ENCODE data around the gene MBTPS2. TPM values are rescaled to one million over a fixed set of nuclear protein-coding genes. Genes with fewer than 3 reads are reported as not detected.
"Not testable (repeated sequence)": the region's sequence is repeated elsewhere in the genome, so short reads cannot be mapped to it uniquely, and the experiment has no call there.

Gene MBTPS2
- polyA plus RNA-seq (2014; cell fraction: cytosol; rRNA removed) = 8.2 and 8.3 TPM in 2 replicates
- polyA plus RNA-seq (2014; cell fraction: nucleus; rRNA removed) = 3.0 and 5.6 TPM in 2 replicates

DNA sequence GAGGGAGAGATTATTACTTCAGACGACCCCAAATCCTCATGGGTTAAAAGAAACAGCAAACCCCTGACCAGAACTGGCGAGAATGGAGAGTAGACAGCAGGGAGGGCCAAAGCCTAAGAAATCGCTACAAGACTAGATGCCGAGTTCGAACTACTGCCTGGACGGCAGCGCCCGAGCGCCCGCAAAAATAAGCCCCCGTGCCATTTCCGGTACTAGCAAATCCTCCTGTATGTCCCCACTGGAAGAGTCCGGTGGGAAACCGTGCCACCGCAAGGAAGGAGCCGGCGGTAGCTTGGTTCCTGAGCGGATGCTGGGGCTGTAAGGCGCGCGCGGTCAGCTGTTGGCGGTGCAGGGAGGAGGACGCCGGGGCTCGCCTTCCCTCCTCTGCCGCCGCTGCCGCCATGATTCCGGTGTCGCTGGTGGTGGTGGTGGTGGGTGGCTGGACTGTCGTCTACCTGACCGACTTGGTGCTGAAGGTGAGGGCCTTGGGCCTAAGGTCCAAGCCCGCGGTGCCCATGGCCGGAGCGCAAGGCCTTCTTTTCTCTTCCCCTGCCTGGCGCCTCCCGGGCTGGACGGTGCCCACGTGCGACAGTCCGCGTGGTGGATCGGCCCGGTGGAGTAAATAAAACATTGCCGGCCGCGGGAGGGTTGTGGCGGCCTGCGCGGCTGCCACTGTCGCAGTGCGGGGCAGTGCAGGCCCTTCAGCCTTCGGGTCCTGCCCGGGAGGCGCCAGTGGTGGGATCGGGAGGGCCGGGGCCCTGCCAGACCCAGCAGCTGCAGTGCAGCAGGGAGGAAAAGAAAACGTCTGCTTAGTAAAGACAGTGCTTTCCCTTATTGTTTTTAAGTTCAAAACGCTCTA, at the start of gene MBTPS2:
TSS of gene MBTPS2 (plus strand) at position 284 of the 859 bp plus-strand sequence. CDS start at position 402, 118 bp downstream.
- DNase-seq (ENCODE audit: low spot score) = peak; percentile 87

- no peak for DNase-seq (ENCODE audit: low spot score)
These were observed 40.7 kb upstream of the MBTPS2 start for GRCh38 chrX:21798677-21799219.

GRCh38 chrX:21799767-21800166, 39.6 kb upstream of the MBTPS2 start:
- DNase-seq (ENCODE audit: low spot score) = no peak

- DNase-seq (ENCODE audit: low spot score) = no peak
These were observed 39.1 kb upstream of the MBTPS2 start for GRCh38 chrX:21800344-21800770.

GRCh38 chrX:21802054-21802670, 37.3 kb upstream of the MBTPS2 start:
- no peak for DNase-seq (ENCODE audit: low spot score)

GRCh38 chrX:21802839-21803238, 36.6 kb upstream of the MBTPS2 start:
- DNase-seq (ENCODE audit: low spot score) = no peak

DNA sequence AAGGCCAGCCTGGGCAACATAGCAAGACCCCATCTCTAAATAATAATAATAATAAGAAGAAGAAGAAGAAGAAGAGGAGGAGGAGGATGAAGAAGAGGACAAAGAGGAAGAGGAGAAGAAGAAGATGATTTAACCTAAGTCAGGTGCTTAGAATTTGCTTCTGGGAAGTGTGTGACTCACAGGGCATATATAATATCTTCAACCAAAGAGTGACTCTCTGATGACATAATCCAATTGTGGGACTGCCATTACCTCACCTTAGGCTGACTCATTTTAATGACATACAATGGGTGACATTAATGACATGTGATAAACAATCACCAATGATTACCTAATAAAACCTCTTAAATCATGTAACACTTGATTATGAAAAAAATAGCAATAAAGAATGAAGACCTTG, 32.7 kb upstream of the MBTPS2 start:
- no peak for DNase-seq (ENCODE audit: low spot score)

DNA sequence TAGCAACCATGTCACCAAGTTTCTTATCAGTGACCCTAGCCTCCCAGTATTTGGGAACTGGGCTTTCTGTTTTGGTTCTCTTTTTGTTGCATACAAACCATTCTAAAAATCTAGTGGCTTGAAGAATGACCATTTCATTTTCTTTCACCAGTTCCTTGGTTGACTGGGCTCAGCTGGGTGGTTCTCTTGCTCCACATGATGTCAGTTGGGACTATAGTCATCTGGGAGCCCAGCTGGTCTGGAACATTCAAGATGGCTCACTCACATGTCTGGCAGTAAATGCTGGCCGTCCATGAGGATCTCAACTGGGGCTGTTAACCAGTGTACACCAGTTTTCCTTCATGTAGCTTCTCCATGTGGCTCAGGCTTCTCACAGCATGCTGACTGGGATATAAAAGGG, 27.6 kb upstream of the MBTPS2 start:
- DNase-seq (ENCODE audit: low spot score) = no peak

DNA sequence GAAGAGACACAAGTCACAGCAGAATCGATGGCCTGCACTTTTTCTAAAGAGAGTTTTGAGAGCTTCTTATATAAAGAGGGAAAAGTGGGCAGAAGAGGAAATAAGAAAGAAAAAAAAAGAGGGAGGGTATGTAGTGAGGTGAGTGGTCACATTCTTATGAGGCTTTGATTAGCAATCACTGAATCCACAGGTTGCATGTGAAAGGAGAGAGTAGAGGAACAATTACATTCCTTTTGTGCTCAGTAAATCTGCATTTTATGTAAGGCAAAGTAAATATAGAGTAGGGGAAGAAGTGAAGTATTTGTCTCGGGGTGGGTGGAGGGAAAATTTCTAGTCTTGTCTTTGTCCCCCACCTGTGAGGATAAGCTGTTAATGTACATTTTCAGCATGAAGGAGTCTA, 26.8 kb upstream of the MBTPS2 start:
- no peak for DNase-seq (ENCODE audit: low spot score)

DNA sequence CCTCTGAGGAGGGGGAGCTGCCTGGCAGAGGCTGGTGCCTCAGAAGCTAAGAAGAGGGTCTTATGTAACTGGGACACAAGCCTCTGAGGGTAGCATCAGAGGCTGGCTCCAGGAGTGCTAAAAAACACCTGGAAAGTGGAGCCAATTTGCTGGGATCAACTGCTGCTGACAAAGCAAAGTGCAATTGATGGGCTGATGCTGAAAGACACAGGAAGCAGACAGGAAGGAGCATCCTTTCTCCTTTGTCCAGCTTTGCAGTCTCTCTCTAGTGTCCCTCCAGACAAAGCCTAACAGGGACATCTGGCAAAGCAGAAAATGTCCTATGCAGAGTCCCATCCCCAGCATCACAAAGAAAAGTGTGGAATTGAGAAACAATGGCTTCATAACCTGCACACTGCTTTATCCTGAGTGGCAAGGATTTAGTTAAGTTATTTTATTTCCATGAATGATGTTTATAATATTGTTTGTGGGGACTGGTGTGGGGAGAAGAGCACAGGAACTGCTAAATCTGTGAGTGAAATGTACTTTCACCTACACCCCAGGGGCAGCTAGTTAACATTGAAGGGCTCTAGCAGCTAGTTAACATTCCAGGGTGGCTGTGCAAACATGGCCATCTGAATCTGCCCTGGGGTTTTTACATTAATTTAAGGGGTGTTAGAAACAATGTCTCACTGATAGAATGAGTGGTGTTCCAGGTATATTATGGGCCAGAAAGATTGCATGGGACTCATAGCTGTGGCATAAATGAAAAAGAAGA, 25.6 kb upstream of the MBTPS2 start:
- DNase-seq (ENCODE audit: low spot score) = no peak

GRCh38 chrX:21816136-21816535, 23.3 kb upstream of the MBTPS2 start:
- DNase-seq (ENCODE audit: low spot score) = no peak

GRCh38 chrX:21820170-21820569, 19.2 kb upstream of the MBTPS2 start:
- not testable (repeated sequence) for DNase-seq (ENCODE audit: low spot score)

DNA sequence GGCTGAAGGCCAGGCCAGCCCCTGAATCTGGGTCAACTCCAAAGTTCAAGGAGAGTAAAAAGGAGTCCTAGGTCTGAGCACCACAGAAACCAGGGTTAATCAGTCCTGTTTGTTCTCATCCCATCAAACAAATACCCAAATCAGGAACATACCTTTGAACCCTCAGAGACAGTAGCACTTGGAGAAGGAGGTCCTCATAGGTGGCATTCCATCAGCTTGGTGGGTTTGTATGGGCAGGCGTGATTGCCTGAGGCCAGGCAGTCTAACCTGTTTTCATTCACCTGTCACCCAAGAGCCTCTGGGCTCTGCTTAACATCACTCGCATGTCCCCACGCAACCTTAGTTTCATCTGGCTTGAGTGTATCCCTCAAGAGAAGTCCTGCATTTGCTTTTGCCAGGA, 17.5 kb upstream of the MBTPS2 start:
- DNase-seq (ENCODE audit: low spot score) = no peak

GRCh38 chrX:21831496-21831895, 7.9 kb upstream of the MBTPS2 start:
- no peak for DNase-seq (ENCODE audit: low spot score)

DNA sequence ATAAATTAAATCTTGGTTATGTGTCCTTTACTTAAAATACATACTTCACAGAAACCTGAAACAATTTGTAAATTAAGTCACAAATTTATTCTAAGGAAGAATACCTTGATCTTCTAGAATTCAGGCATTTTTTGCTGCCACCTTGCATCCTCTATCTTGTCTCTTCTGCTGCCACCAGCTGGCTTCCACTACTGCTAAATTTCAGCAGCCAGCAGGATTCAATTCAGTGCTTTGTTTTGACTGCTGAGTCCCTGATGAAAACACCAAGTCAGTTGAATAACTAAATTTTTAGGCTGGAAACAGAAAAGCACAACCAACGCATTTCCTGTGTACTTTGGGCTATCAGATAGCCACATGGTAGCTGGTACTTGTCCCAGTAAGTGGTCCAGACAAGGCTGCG, 2.4 kb upstream of the MBTPS2 start:
- no peak for DNase-seq (ENCODE audit: low spot score)

DNA sequence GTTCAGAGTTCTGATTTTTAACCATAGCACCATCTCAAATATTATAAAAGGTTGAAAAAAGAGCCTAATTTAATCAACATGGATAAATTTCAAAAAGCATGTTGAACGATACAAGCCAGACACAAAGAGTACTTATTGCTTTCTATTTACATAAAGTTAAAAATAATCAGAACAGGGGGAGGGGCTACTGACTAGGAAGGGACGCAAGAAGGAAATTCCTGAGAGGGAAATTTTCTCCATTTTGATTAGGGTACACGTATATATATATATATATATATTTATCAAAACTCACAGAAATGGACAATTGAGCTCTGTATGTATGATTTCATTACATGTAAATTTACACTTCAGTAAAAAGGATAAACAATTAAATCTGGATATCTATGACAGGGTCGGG, 482 bp upstream of the MBTPS2 start:
- no peak for DNase-seq (ENCODE audit: low spot score)

GRCh38 chrX:21840193-21840545, 752 bp downstream of the MBTPS2 start:
- DNase-seq (ENCODE audit: low spot score) = no peak

- DNase-seq (ENCODE audit: low spot score) = no peak
These were observed 3.8 kb downstream of the MBTPS2 start for GRCh38 chrX:21843179-21843578.

GRCh38 chrX:21845096-21845495, 5.7 kb downstream of the MBTPS2 start:
- no peak for DNase-seq (ENCODE audit: low spot score)

DNA sequence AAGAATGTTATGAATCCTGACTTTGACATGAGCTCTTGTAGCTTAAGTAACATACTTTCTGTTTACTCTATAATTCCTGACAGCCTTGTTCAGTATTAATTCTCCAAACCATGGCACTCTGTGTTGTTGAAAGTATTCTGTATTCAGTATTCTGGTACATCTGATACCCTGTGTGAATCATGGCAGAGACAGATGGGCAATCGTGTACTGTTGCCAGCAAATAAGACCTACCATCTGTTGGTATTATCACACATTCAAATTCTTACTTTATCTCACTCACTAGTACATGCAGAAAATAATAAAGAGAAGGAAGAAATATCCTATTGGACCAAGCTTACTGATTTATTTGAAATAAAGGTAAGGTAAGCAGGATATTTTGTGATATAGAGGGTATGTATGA, 7.9 kb downstream of the MBTPS2 start:
- no peak for DNase-seq (ENCODE audit: low spot score)

DNA sequence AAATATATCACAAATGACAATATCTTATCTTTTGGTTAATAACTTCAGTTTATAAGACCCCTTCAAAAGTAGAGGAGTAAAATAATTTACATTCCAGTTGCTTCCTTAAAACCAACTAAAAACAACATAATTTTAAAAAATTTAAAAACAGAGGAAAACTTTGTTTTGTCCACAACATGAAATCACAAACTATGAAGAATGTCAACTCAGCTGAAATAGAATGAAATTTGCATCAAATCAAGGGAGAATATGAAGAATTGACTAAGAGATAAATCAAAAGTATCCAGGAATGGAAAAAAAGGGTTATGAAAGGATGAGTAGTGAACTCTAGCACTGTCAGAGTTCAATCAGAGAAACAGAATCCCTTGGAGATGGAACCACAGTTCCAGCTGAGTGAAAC, 14.2 kb downstream of the MBTPS2 start:
- DNase-seq (ENCODE audit: low spot score) = no peak

DNA sequence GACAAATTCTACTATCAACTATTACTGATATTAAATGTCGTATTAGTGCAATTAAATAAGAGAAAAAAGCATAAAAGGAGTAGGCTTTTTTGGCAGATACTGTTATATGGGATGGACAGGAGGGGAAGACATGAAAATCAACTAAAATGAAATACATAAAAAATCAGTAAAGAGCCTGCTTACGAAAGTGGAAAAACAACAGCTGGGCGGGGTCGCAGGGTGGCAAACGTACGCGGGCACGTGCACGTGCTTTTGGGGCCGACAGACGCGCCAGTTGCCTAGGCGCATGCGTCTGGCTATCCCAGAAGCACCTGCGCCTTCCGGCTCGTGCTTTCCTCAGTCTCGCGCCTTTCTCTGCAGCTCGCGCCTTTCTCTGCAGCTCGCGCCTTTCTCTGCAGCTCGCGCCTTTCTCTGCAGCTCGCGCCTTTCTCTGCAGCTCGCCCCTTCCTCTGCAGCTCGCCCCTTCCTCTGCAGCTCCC, 16.6 kb downstream of the MBTPS2 start, which contains the start of gene YY2:
TSS of gene YY2 (plus strand) at position 51 of the 479 bp plus-strand sequence. CDS start 498 bp downstream, outside the sequence.
- DNase-seq (ENCODE audit: low spot score) = no peak

All from SK-N-DZ (cell line).